HG03196 (cell line): Measurements from ENCODE around the gene VPS25.
"Not testable (repeated sequence)": the region's sequence is repeated elsewhere in the genome, so short reads cannot be mapped to it uniquely, and the experiment has no call there.

ENCODE experiments used
- ATAC-seq: cut with Tn5 transposase; IDR thresholded peaks from one replicate; pipeline ENCODE4 v1.9.1; 2021; ENCODE audit not compliant: unreplicated experiment

Gene VPS25

GRCh38 chr17:42768006-42768405 lies 5.2 kb upstream of the VPS25 start:
- not testable (repeated sequence) for ATAC-seq

GRCh38 chr17:42769964-42770363 lies 3.3 kb upstream of the VPS25 start:
- ATAC-seq, result not testable (repeated sequence)

DNA sequence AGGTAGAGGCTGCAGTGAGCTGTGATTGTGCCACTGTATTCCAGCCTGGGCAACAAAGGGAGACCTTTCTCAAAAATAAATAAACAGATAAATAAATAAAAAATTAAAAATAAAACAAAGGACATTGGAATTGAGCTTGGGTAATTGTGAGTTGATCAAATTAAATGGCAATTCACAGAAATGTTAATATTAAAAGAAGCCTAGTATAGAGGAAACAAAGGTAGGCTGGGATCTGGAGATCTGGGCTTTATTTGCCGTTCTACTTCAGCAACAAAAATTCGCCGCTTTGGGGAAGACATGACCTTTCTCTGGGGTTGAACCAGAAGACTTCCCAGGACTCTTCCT lies 332 bp upstream of the VPS25 start:
- ATAC-seq, result no peak

GRCh38 chr17:42774066-42774745 lies 957 bp downstream of the VPS25 start:
- ATAC-seq, result no peak

- ATAC-seq, result no peak
These were observed 2.4 kb downstream of the VPS25 start for GRCh38 chr17:42775534-42776098.

GRCh38 chr17:42778570-42778969 lies 5.3 kb downstream of the VPS25 start:
- no peak for ATAC-seq

GRCh38 chr17:42779304-42779935 lies 6.2 kb downstream of the VPS25 start:
- no peak for ATAC-seq

DNA sequence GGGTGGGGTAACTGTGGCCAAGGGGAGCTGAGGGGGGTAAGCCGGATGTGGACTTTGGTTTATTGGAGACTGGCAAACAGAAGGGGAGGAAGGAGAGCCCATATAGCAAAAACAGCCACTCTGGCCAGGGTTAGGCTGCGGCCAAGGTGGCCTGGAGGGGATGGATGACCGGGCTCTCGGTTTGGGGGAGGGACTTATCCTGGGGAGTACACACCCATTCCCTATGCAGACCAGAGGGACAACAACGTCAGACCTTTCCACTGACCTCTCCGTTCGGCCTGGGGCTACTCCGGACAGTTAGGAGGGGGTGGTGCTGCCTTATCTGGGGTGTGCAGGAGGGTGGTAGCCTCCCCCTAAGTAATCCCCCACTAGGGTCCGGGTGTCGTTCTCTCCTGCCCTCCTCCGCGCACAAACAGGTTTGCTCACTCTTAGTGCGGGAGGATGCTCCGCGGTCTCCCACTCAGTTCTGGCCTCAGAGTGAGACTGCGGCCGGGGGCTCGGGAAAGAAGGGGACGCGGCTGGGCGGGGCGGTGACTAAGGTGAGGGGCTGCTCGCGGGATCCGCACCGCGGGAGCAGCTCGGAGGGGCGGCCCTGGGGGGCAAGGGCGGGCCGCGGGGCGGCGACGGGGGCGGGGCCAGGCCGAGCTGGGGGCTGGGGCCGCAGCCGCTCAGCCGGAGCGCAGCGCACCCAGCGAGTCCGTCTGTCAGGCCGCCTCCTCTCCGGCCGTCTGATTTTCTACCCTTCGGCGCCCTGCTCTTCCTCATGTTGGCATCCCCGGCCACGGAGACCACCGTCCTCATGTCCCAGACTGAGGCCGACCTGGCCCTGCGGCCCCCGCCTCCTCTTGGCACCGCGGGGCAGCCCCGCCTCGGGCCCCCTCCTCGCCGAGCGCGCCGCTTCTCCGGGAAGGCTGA lies 6.9 kb downstream of the VPS25 start, which contains the start of gene WNK4:
Gene WNK4 (plus strand): TSS at position 675 of the 915 bp plus-strand sequence. CDS start 89 bp downstream, at position 764.
- ATAC-seq, result no peak

GRCh38 chr17:42780851-42781638 lies 7.8 kb downstream of the VPS25 start:
- no peak for ATAC-seq

GRCh38 chr17:42781639-42782165 lies 8.5 kb downstream of the VPS25 start:
- ATAC-seq, result no peak

- ATAC-seq, result no peak
These were observed 9.2 kb downstream of the VPS25 start for GRCh38 chr17:42782166-42783061.

GRCh38 chr17:42783062-42783790 lies 10.0 kb downstream of the VPS25 start:
- no peak for ATAC-seq

DNA sequence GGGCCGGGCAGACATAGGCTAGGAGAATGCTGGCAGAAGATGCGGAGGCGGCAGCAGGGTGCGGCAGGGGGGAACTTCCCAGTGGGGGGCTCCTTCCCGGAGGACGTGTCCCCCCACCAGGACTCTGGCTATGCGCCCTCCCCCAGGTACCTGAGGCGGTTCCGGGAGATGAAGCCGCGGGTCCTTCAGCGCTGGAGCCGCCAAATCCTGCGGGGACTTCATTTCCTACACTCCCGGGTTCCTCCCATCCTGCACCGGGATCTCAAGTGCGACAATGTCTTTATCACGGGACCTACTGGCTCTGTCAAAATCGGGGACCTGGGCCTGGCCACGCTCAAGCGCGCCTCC lies 10.5 kb downstream of the VPS25 start:
- no peak for ATAC-seq

DNA sequence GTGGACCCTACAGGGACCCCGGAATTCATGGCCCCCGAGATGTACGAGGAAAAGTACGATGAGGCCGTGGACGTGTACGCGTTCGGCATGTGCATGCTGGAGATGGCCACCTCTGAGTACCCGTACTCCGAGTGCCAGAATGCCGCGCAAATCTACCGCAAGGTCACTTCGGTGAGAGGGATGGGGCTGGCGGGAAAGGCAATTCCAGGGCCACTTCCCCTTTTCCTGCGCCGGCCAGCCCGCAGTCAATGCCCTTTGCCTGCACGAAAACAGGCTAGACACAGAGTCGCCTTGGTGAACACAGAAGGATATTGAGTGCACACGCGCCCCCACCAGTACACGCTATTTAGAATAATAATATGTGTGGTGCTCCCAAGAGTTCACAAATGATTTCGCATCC lies 11.2 kb downstream of the VPS25 start:
- ATAC-seq, result no peak

- ATAC-seq, result no peak
These were observed 11.8 kb downstream of the VPS25 start for GRCh38 chr17:42784811-42785592.

DNA sequence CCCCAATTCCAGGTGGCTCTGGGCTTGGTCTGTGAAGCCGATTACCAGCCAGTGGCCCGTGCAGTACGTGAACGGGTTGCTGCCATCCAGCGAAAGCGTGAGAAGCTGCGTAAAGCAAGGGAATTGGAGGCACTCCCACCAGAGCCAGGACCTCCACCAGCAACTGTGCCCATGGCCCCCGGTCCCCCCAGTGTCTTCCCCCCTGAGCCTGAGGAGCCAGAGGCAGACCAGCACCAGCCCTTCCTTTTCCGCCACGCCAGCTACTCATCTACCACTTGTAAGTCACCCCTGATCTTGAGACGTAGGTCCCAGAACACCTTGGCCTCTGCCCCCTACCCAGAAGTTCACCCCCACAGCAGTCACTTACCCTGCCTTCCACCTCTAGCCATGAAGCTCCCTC lies 14.0 kb downstream of the VPS25 start:
- ATAC-seq, result no peak

DNA sequence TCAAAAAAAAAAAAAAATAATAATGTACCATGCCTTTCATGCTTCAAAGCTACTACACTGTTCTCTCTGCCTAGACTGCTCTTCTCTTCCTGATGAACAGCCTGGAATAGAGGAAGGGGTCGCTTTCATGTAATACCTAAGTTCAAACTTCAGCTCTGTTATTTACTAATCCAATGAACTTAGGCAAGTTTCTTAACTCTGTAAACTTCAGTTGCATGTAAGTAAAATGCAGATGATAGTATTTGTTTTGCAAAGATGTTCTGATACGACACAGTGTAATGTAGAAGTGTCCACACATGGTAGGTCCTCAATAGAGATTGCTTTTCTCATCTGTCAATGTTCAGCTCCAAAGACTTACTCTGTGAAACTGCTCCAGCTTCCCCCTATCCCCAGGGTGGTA lies 18.7 kb downstream of the VPS25 start:
- ATAC-seq, result no peak

GRCh38 chr17:42792545-42792944 lies 19.3 kb downstream of the VPS25 start:
- no peak for ATAC-seq
